Measurements from ENCODE around the gene ADIG. TPM values are rescaled to one million over a fixed set of nuclear protein-coding genes. Genes with fewer than 3 reads are reported as not detected.

ADIG gene
- total RNA-seq, 2 experiments from 2014 or later = not detected

GRCh38 chr20:38559764-38560163 lies 21.2 kb upstream of the ADIG start:
- Mint-ChIP-seq H3K4me1 (ENCODE audit: low read depth) (no peaks in the 10 kb centered on the region), H3K36me3 (ENCODE audit: low read depth) (peaks cover 83% of the 10 kb centered on the region), H3K9me3 (no peaks in the 10 kb centered on the region), H3K4me3 (no peak overlapping the region), H3K27ac (no peak overlapping the region), H3K27me3 (no peaks in the 10 kb centered on the region)
- DNase-seq (no peak), ATAC-seq (ENCODE audit: poor library complexity) (no peak)
- H3K9me3 ChIP-seq (ENCODE audit: control insufficient read depth in 1 of 2, insufficient read depth in 1 of 2, low read length in 2 of 2) = no peaks in the 10 kb centered on the region
- H3K27me3 ChIP-seq (ENCODE audit: control insufficient read depth in 1 of 2, insufficient read depth in 2 of 2, low read length in 2 of 2) = no peaks in the 10 kb centered on the region
- no peak overlapping the region for H3K27ac ChIP-seq (ENCODE audit: low read depth in 1 of 2, low read length in 2 of 2)
- ChIA-PET CTCF (no interaction called here), POLR2A (no interaction called here)
- TF ChIP-seq CTCF (IDR thresholded peaks at IDR 0.05) = no peak
- intact Hi-C loops (cut with DNase I, micrococcal nuclease) = loop anchor here in 1 of 2 experiments (5.0 kb wide), 1 partner anchor 37 kb away; no protein-coding TSS in a partner anchor
- H3K4me1 ChIP-seq (ENCODE audit: insufficient read depth, low read length) = no peaks in the 10 kb centered on the region
- H3K36me3 ChIP-seq (ENCODE audit: insufficient read depth, low read length) = peaks cover 85% of the 10 kb centered on the region
- no peak overlapping the region for H3K4me3 ChIP-seq (ENCODE audit: low read length)

- intact Hi-C loops (cut with DNase I, micrococcal nuclease) = loop anchor here in 1 of 2 experiments (5.0 kb wide), 1 partner anchor 42 kb away; no protein-coding TSS in a partner anchor
Measured at GRCh38 chr20:38563802-38564431, 17.1 kb upstream of the ADIG start.

GRCh38 chr20:38564680-38565079 lies 16.3 kb upstream of the ADIG start:
- Histone ChIP-seq H3K36me3 (ENCODE audit: insufficient read depth, low read length) (peaks cover 80% of the 10 kb centered on the region), H3K27ac (ENCODE audit: low read depth in 1 of 2, low read length in 2 of 2) (peak overlapping the region in 1 of 2 donors; percentile 1), H3K4me3 (ENCODE audit: low read length) (no peak overlapping the region), H3K27me3 (ENCODE audit: control insufficient read depth in 1 of 2, insufficient read depth in 2 of 2, low read length in 2 of 2) (no peaks in the 10 kb centered on the region), H3K4me1 (ENCODE audit: insufficient read depth, low read length) (no peaks in the 10 kb centered on the region), H3K9me3 (ENCODE audit: control insufficient read depth in 1 of 2, insufficient read depth in 1 of 2, low read length in 2 of 2) (no peaks in the 10 kb centered on the region)
- Mint-ChIP-seq H3K27ac (no peak overlapping the region), H3K4me3 (no peak overlapping the region), H3K36me3 (ENCODE audit: low read depth) (peaks cover 89% of the 10 kb centered on the region), H3K4me1 (ENCODE audit: low read depth) (no peaks in the 10 kb centered on the region), H3K9me3 (no peaks in the 10 kb centered on the region), H3K27me3 (no peaks in the 10 kb centered on the region)
- ChIA-PET CTCF (no interaction called here), POLR2A (no interaction called here)
- DNase-seq (no peak), ATAC-seq (ENCODE audit: poor library complexity) (no peak)
- intact Hi-C loops (cut with DNase I, micrococcal nuclease) = loop anchor here in 1 of 2 experiments (5.0 kb wide), 1 partner anchor 42 kb away; no protein-coding TSS in a partner anchor
- TF ChIP-seq CTCF (IDR thresholded peaks at IDR 0.05) = no peak

More at GRCh38 chr20:38563802-38564431, 17.1 kb upstream of the ADIG start:
- no peaks in the 10 kb centered on the region for H3K27me3 ChIP-seq (ENCODE audit: control insufficient read depth in 1 of 2, insufficient read depth in 2 of 2, low read length in 2 of 2)
- H3K9me3 ChIP-seq (ENCODE audit: control insufficient read depth in 1 of 2, insufficient read depth in 1 of 2, low read length in 2 of 2) = no peaks in the 10 kb centered on the region
- no peaks in the 10 kb centered on the region for H3K4me1 ChIP-seq (ENCODE audit: insufficient read depth, low read length)
- no peak overlapping the region for H3K27ac ChIP-seq (ENCODE audit: low read depth in 1 of 2, low read length in 2 of 2)
- H3K4me1 Mint-ChIP-seq (ENCODE audit: low read depth) = no peaks in the 10 kb centered on the region
- ChIA-PET POLR2A (no interaction called here), CTCF (no interaction called here)
- no peaks in the 10 kb centered on the region for H3K9me3 Mint-ChIP-seq
- H3K27me3 Mint-ChIP-seq = no peaks in the 10 kb centered on the region
- no peak overlapping the region for H3K27ac Mint-ChIP-seq
- ATAC-seq (ENCODE audit: poor library complexity) (no peak), DNase-seq (no peak)
- no peak overlapping the region for H3K4me3 ChIP-seq (ENCODE audit: low read length)
- no peak overlapping the region for H3K4me3 Mint-ChIP-seq
- TF ChIP-seq CTCF (IDR thresholded peaks at IDR 0.05) = no peak
- peaks cover 81% of the 10 kb centered on the region for H3K36me3 ChIP-seq (ENCODE audit: insufficient read depth, low read length)
- peaks cover 89% of the 10 kb centered on the region for H3K36me3 Mint-ChIP-seq (ENCODE audit: low read depth)

Measured in CD4-positive, alpha-beta T cell (primary cell).